ENCODE data around the gene IFI27. TPM values are rescaled to one million over a fixed set of nuclear protein-coding genes. Genes with fewer than 3 reads are reported as not detected.

The IFI27 gene
- total and polyA plus RNA-seq, 9 of the 15 experiments (the other 6 are each of a cell fraction or from before 2014, with no cell fraction given): 0.19 to 3.4 (median 1.4) TPM; not detected in 1

- BruUV-seq (replicated peaks): no TSS peak
- POLR2A ChIA-PET: interaction anchor here (1.1 kb wide), 1 partner anchor 13 kb away, joined by 5 read pairs; the partner anchor contains the start of gene IFI27
- no peak overlapping the region for H3K4me2 ChIP-seq (ENCODE audit: insufficient read depth, low read length)
- peaks cover 0 to 20% of the 10 kb centered on the region in 2 experiments; a peak in 2 of 5 replicates for H3K27me3 ChIP-seq (ENCODE audit: control insufficient read depth in 2 of 2, insufficient read depth in 2 of 2, low read length in 2 of 2)
- DNase-seq (ENCODE audit: extremely low read depth in 1 of 4, low spot score in 3 of 4) (no peak), ATAC-seq (no peak), FAIRE-seq (no peak)
- no peaks in the 10 kb centered on the region for H3K79me2 ChIP-seq (ENCODE audit: control insufficient read depth, insufficient read depth, low read length)
- no peaks in the 10 kb centered on the region for H4K20me1 ChIP-seq (replicated peaks; ENCODE audit: control insufficient read depth, insufficient read depth, low read length)
- in situ Hi-C loops (cut with MboI) (no loop called here), intact Hi-C loops (cut with micrococcal nuclease) (no loop called here)
- no peak overlapping the region for H3K27ac ChIP-seq (ENCODE audit: extremely low read depth, low read depth, low read length)
- no peaks in the 10 kb centered on the region; a peak in 1 of 5 replicates for H3K4me1 ChIP-seq (replicated peaks in 1 of 2; ENCODE audit: control insufficient read depth in 2 of 2, insufficient read depth in 2 of 2, low read length in 2 of 2)
- no peak overlapping the region for H3K4me3 ChIP-seq
- CTCF ChIA-PET (ENCODE audit: low intra/inter-chr PET ratio): no interaction called here
- H3K9ac ChIP-seq (ENCODE audit: insufficient read depth in 1 of 2, low read depth in 2 of 2, low read length in 2 of 2): no peak overlapping the region
- TF ChIP-seq SMARCE1 (IDR thresholded peaks at IDR 0.05) (no peak), BCOR (IDR thresholded peaks at IDR 0.05) (no peak), MTF1 (CRISPR knock-in tag; IDR thresholded peaks at IDR 0.05; ENCODE audit: borderline replicate concordance) (no peak), BRD9 (IDR thresholded peaks at IDR 0.05; ENCODE audit: low read depth, partially characterized antibody) (no peak), STAT5B (CRISPR knock-in tag; IDR thresholded peaks at IDR 0.05) (no peak), CCAR2 (IDR thresholded peaks at IDR 0.05; ENCODE audit: low read depth, low read length) (no peak), KAT8 (IDR thresholded peaks at IDR 0.05; ENCODE audit: low read depth) (no peak), NCOA4 (IDR thresholded peaks at IDR 0.05; ENCODE audit: partially characterized antibody) (no peak), TAF7 (tag; IDR thresholded peaks at IDR 0.05) (no peak), HDAC2 (IDR thresholded peaks at IDR 0.05) (no peak), ZNF311 (CRISPR knock-in tag; IDR thresholded peaks at IDR 0.05) (no peak), BHLHE40 (IDR thresholded peaks at IDR 0.05; ENCODE audit: low read length) (no peak), ZBTB2 (IDR thresholded peaks at IDR 0.05) (no peak), NELFE (IDR thresholded peaks at IDR 0.05; ENCODE audit: insufficient read depth, insufficient read length) (no peak), TBL1XR1 (IDR thresholded peaks at IDR 0.05; ENCODE audit: low read length in 2 of 2) (no peak), GATA2 (CRISPR knock-in tag; IDR thresholded peaks at IDR 0.05) (no peak)
- H3K36me3 ChIP-seq (ENCODE audit: control insufficient read depth, insufficient read depth, low read length): no peaks in the 10 kb centered on the region
- 0% methylated on average over 1 of the region's 1 CpG for WGBS (ENCODE audit: insufficient coverage, low coverage, missing lambda C conversion rate)
- H3K9me3 ChIP-seq (replicated peaks; ENCODE audit: control insufficient read depth, insufficient read depth, low read depth, low read length): no peaks in the 10 kb centered on the region
- H2AFZ ChIP-seq (ENCODE audit: low read depth, low read length): no peak overlapping the region
- no peaks in the 10 kb centered on the region for H3K9me1 ChIP-seq (ENCODE audit: control insufficient read depth, insufficient read depth, low read length)
These were observed 13.3 kb downstream of the IFI27 start for GRCh38 chr14:94123868-94124267.
